GM19035 (cell line): ENCODE data around the gene YIPF5.

ENCODE experiments used
- ATAC-seq: cut with Tn5 transposase; IDR thresholded peaks from one replicate; pipeline ENCODE4 v1.9.1; 2021; ENCODE audit not compliant: unreplicated experiment

YIPF5 gene

DNA sequence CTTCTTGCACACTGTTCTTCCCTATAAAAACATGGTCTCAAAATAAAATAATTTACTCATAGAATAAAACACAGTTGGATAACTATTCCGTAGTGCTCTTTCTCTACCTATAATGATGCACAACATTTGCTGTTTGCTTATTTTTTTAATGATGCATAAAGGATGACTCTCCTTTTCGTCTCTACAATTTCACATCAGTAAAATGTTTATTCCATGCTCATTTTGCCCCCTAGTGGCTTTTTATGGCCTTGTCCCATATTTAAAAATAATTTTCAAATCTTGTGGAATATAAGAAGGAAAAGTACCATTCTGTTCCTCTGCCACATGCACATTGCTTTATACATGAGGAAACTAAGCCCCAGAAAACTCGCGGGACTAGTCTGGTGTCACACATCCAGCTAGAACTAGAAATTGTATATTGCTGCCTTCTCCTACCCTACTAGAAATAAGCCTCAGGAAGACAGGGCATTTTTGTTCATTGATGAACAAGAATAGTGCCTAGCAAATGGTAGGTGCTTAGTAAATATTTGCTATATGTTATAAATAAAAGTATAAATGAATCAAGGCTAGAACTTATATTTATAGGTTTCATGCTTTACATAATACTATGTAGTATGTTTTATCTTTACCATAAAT, 12.9 kb upstream of the YIPF5 start:
- no peak for ATAC-seq

- no peak for ATAC-seq
Observed at GRCh38 chr5:144179226-144179625, 8.8 kb upstream of the YIPF5 start.

- no peak for ATAC-seq
Observed at GRCh38 chr5:144177548-144177947, 7.1 kb upstream of the YIPF5 start.

DNA sequence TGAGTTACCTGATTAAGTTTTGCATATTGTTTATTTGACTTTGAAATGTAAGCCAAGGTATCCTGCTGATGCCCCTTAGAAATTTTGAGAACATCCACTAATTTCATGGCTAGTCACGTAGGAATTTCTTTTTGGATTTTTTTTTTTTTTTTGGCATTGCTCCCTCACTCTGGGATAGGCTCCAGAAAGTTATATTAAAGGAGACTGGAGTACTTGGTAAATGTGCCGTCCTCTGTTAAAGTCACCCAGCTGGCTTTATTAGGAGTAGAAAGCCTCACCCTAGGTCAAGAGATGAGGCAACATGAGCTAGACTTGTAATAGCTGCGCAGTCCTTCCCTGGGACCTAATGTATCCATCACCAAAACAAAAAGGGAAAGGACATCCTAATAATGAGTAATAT, 3.3 kb upstream of the YIPF5 start:
- ATAC-seq = no peak

DNA sequence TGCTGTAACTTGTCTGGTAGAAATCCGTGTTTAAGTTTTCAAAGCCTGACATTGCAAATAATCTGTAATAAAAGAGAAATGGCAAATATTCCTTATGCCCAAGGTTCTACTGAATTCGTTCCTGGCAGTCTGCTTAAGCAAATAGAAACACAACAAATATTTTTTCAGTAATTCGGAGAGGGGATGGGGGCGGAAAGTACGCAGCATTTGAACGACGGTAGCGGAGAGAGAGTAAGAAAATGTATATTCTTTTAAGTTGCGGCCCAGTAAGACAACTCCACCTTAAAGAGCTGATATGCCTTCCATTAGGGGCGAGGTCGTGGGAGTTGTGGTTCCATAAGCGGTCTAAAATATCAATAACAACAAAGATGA, 569 bp downstream of the YIPF5 start:
- peak; percentile 1 for ATAC-seq

DNA sequence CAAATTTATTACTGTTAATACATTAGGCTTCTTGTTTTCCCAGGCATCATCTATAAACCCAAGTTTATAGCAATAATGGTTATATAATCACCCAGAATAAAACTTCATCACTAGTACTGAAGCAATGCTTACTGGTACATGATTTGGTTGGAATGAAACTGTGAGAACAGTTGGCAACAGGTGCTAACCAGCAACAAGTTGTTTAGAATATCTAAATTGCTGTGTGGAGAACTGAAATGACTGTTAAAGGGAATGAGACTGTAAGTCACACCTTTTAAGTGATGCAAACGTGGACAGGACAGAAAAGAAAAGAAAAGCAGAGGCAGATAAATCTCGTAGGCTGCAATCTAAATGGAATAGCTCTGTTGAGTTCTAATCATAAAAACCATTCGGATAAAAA, 2.5 kb downstream of the YIPF5 start:
- no peak for ATAC-seq

- ATAC-seq = no peak
Observed at GRCh38 chr5:144166696-144167095, 3.8 kb downstream of the YIPF5 start.

DNA sequence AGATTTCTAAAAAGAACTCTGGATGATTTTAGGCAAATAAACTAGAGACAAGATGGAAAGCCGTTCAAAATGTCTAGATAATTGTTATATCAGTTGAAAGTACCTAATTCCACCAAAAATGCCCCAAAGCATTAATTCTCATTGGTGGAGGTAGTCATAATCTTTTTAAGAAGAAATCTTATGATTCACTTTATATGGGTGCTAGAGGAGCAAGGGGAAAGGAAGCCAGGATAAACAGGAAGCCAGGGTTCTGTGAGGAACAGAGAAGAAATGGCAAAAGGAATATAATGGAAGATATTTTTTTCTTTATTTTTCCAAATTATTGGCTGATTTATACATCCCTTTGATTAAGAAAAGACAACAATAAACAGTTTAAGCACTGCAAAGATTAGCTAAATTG, 7.8 kb downstream of the YIPF5 start:
- no peak for ATAC-seq

DNA sequence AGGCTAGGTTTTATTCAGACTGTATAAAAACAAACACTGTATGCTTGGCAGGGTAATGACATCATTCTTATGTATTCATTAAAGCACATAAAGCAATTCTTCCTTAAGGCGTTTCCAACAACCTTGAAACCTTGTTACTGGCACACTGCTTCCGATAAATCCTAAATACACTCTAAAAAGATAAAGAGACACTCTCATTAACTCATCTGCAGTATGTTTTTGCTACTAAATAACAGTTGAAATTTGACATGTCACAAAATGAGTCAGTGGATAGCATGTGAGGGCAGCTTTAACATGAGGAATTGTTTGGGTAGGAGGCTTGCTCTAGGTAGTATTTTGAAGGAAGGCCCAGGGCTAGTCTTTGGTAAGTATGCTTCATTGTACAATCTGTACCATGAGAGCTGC, 13.7 kb downstream of the YIPF5 start:
- ATAC-seq = no peak

DNA sequence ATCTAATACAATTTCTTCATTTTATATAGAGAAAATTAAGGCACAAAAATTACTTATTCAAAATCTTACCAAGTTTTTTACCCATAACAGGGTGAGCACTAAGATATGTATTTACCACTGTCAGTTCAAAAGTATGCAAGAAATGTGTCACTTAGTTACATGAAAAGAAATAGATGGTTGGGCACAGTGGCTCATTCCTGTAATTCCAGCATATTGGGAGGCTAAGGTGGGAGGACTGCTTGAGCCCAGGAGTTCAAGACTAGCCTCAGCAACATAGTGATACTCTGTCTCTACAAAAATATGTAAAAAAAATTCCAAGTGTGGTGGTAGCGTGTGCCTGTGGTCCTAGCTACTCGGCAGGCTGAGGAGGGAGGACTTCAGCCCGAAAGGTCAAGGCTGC, 19.4 kb downstream of the YIPF5 start:
- ATAC-seq = no peak

DNA sequence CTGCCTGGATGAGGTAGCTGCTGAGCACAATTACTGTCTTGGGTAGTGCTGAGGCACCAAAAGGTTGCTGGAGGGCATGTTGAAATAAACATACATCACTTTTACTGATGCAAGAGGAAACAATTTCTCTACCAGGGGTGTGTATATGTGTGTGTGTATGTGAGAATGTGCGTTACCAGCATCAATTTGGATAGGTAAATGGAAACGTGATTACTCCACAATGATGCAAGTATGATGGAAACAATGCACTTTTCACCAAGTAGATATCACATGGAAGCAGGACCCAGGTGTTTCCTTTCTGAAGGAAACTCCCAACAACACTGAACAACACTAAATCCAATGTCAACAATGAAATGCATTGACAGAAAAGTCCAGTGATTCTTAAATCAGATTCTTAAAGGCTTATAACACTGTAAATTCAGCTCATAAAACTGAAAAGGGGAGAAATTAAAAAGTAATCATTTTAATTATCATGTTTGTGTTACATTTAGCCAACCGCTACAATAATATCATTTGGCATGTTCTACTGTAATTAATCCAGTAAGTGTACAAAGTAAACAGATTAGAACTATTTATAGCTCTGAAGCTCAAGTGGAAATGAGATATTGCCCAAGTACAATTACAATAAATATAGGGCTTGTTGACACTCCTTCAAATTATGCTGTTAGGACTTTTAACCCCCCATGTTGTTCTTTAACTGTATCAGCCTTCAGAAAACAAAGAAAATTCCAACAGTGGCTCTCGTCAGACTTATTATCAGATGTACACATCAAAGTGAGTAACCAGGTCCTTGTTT, 25.3 kb downstream of the YIPF5 start:
- ATAC-seq = no peak

GRCh38 chr5:144143625-144144024, 26.8 kb downstream of the YIPF5 start:
- ATAC-seq = no peak

DNA sequence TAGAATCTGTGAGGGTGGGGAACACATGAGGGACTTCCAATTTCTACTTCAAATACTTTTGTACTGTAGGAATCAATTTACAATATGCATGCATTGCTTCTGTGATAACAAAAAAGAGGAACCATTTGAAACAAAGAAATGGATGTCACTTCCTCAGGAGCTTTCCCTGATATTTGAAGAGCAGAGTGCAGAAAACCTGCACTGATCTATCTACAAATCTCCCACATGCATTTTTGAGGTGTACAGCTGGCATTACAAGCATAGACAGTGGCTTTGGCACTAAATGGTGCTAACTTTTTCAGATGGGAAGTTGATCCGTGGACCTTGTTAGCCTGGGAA, 27.7 kb downstream of the YIPF5 start:
- no peak for ATAC-seq

GRCh38 chr5:144142139-144142823, 28.2 kb downstream of the YIPF5 start:
- ATAC-seq = peak; percentile 98

- ATAC-seq = no peak
Observed at GRCh38 chr5:144141585-144141984, 28.9 kb downstream of the YIPF5 start.

- ATAC-seq = no peak
Observed at GRCh38 chr5:144139586-144139985, 30.9 kb downstream of the YIPF5 start.

GRCh38 chr5:144135113-144135762, 35.2 kb downstream of the YIPF5 start:
- no peak for ATAC-seq

GRCh38 chr5:144134194-144134826, 36.1 kb downstream of the YIPF5 start:
- no peak for ATAC-seq

- no peak for ATAC-seq
Observed at GRCh38 chr5:144133050-144133633, 37.3 kb downstream of the YIPF5 start.

GRCh38 chr5:144131261-144131660, 39.2 kb downstream of the YIPF5 start:
- ATAC-seq = no peak

DNA sequence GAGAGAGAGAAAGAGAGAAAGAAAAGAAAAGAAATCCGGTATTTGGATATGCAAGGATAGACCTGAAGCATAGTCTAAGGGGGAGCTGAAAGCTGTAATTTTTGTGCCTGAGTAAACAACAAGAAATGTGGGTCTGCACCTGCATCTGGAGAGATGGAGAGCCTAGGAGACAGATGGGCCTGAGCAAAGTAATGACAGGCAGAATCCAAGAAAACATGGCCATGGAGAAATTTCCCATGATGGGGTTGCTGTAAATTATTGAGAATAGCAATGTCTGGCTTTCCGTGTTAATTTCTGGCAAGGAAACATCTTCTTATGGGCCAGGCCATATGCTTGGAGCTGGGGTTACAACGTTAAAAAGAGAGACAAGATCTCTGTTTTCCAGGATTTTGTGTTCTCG, 40.2 kb downstream of the YIPF5 start:
- ATAC-seq = no peak
